ENCODE results near the gene PILRA.
"Not testable (repeated sequence)": the region's sequence is repeated elsewhere in the genome, so short reads cannot be mapped to it uniquely, and the experiment has no call there.

The PILRA gene

DNA sequence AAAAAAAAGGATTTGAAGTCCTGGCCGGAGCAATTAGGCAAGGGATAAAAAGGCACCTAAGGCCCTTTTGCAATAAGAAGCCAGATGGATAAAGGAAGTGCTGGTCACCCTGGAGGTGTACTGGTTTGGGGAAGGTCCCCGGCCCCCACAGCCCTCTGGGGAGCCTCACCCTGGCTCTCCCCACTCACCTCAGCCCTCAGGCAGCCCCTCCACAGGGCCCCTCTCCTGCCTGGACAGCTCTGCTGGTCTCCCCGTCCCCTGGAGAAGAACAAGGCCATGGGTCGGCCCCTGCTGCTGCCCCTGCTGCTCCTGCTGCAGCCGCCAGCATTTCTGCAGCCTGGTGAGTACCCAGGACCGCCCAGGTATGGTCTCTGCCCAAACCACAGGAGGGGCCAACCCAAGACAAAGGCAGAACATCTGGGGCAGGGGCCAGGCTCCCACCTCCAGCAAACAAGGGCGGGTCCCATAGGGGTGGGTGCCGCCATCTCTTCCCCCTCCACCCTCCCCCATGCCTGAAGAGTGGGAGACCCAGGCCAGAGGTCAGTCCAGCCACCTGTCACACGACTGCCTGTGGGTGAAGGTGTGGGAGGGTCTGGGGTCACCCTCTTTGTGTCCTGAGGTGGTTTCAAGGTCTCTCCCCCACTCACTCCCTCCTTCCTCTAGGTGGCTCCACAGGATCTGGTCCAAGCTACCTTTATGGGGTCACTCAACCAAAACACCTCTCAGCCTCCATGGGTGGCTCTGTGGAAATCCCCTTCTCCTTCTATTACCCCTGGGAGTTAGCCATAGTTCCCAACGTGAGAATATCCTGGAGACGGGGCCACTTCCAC is 15.0 kb upstream of the PILRA start, which contains the start of gene PILRB:
Gene PILRB, plus strand, starts transcription at position 91 of the 830 bp plus-strand sequence. Its CDS starts 186 bp downstream, at position 277.
- DNase-seq: no peak

DNA sequence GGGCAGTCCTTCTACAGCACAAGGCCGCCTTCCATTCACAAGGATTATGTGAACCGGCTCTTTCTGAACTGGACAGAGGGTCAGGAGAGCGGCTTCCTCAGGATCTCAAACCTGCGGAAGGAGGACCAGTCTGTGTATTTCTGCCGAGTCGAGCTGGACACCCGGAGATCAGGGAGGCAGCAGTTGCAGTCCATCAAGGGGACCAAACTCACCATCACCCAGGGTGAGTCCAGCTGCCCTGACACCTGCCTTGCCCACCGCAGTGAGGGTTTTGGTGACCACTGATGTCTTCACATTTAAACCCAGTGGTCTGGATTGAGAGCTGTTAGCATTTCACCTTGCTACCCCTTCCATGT is 14.5 kb upstream of the PILRA start:
- no peak for DNase-seq

DNA sequence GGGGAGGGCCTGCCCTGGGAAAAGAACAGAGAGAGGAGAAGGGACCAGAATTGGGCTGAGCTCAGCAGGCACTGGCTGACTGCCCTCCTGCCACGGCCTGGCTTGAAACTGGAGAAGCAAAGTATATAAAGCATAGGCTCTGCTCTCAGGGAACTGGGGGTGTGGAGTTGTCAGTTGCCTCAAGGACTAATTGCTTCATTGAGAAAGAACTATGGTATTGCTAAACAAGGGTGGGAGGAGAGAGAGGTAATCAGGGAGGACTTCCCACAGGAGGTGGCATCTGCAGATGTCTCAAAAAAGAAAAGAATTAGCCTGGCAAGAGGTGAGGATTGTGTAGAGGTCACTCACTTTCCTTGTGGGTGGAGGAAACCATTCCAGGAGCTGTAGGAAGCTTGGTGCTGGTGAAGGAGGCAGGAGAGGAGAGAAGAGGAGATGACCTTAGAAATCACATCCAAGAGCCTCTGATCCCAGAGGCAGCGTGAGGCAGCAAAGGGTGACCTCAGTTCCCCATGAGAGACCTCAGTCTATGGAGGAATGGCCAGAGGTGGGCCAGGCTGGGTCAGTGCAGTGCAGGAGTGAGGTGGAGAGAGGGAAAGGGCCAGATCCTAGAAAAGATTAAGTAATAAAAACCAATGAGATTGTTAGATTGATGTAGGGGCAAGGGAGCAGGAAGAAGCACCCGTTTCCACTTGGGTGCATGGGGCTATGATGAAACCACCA is 13.0 kb upstream of the PILRA start:
- no peak for DNase-seq

DNA sequence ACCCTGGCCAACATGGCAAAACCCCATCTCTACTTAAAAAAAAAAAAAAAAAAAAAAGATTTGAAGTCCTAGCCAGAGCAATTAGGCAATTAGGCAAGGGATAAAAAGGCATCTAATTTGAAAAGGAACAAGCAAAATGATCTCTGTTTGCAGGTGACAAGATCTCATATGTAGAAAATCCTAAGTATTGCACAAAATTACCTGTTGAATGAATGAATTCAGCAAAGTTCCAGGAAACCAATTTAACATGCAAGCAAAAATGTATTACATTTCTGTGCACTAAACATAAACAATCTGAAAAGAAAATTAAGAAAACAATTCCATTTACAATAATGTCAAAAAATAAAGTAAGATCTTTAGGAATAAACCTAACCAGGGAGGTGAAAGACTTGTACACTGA is 10.2 kb upstream of the PILRA start:
- DNase-seq: no peak

DNA sequence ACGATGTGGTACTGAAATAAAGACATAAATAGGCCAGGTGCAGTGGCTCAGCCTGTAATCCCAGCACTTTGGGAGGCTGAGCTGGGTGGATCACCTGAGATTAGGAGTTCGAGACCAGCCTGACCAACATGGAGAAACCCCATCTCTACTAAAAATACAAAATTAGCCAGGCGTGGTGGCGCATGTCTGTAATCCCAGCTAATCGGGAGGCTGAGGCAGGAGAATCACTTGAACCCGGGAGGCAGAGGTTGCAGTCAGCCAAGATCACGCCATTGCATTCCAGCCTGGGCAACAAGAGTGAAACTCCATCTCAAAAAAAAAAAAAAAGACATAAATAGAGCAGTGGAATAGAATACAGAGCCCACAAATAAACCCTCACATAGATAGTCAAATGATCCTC is 9.5 kb upstream of the PILRA start:
- DNase-seq: not testable (repeated sequence)

DNA sequence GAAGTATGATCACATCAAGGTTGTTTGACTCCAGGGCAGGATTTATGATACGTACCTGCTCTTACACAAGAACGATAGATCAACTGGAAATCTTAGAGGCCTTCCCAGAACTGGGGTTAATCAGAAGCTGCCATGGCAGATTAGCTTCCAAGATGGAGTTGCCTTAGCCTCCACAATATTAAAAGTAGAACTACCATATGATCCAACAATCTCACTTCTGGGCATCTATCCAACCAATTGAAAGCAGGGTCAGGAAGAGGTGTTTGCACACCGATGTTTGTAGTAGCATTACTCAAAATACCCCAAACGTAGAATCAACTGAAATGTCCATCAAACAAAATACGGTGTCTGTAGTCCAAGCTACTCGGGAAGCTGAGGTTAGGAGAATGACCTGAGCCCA is 8.8 kb upstream of the PILRA start:
- DNase-seq: no peak

DNA sequence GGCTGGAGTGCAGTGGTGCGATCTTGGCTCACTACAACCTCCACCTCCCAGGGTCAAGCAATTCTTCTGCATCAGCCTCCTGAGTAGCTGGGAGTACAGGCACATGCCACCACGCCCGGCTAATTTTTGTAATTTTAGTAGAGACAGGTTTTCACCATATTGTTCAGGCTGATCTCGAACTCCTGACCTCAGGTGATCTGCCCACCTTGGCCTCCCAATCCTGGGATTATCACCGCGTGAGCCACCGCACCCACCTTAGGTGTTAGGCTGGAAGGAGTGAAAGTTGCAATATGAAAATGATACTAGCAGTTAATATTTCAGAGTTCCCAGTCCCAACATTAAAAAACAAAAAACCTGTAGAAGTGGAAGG is 7.3 kb upstream of the PILRA start:
- not testable (repeated sequence) for DNase-seq

DNA sequence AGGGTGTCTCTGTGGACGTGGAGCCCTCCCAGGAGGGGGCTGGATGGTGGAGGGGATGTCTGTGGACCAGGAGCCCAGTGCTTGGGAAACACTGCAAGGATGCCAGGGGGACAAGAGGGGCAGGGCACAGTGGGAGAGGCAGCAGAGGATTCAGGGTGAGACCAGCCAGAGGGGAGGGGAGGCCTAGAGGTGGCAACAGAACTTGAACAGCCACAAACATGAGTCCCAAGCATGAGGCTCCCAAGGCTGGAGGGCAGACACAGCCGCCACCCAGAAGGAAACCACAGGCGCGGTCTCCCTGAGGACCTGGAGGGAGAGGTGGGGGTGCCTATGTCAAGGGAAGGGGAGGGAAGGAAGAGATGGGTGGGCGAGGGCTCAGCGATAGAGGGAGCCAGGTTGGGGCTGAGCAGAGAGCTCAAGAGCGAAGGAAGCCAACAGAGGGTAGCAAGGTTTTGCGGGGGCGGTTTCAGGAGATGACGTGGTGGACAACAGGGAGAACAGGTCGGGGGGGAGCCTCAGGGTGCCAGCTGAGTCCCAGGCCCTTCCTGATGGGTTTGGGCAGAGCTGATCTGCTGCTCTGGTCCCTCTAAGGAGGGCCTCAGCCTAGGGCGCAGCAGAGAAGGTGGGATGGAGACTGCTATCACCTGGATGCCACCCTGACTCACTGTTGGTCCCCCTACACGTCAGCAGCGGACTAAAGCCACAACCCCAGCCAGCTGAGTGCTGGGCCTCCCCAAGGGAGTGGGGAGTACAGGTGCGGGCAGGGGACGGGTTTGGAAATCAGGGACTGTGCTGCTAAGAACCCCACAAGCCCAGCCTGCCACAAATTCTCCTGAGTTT is 6.7 kb upstream of the PILRA start:
- DNase-seq: no peak

DNA sequence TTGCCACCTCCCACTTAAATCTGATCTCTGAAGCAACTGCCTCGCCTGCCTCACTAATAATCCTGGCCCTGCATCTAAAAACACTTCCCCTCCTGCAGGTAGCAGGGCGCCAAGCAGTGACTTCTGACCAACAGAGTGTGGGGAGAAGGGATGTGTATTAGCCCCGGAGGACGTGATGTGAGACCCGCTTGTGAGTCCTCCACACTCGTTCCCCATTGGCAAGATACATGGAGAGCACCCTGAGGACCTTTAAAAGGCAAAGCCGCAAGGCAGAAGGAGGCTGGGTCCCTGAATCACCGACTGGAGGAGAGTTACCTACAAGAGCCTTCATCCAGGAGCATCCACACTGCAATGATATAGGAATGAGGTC is 6.1 kb upstream of the PILRA start:
- no peak for DNase-seq

DNA sequence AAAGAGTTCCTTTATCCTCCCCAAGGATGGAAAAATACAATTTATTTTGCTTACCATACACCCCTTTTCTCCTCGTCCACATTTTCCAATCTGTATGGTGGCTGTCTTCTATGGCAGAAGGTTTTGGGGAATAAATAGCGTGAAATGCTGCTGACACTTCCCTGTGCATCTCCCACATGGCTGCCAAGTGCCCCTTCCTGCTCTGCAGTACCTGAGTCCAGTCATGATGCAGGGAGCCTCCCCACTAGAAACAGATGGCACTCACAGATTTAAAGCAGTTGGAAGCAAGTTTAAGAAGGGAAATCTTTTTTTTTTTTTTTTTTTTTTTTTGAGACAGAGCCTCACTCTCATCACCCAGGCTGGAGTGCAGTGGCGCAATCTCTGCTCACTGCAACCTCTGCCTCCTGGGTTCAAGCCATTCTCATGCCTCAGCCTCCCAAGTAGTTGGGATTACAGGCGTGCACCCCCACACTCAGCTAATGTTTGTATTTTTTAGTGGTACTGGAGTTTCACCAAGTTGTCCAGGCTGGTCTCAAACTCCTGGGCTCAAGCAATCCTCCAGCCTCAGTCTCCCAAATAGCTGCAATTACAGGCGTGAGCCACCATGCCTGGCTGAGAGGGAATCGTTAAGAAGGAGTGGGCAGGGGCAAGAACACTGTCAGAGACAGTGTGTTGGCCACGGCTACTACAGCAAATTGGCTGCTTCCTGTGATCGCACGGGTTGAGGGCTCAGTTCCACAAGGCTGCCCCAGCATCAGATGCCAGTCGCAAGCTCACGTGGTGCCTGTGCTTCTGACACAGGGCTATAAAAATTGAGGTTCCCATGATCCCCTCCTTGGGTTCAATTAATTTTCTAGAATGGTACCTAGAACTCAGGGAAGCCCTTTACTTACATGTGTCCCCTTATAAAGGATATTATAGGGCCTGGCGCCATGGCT is 5.3 kb upstream of the PILRA start:
- no peak for DNase-seq

DNA sequence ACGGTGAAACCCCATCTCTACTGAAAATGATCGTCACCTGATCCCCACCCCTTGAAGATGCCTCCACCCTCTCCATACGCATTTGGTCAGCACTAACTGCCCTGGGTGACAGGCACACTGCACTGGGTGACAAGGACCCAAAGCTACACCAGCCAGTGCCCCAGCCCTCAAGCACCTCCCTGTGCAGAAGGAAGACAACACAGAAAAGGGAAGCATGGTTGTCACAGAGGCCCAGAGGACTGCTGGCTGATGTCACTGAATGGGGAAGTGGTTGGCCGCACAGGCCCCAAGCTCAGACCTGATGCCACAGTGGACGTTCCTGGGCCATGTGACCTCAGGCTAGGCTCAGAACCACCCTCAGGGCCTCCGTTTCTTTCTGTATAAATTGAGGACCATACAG is 4.2 kb upstream of the PILRA start:
- no peak for DNase-seq

DNA sequence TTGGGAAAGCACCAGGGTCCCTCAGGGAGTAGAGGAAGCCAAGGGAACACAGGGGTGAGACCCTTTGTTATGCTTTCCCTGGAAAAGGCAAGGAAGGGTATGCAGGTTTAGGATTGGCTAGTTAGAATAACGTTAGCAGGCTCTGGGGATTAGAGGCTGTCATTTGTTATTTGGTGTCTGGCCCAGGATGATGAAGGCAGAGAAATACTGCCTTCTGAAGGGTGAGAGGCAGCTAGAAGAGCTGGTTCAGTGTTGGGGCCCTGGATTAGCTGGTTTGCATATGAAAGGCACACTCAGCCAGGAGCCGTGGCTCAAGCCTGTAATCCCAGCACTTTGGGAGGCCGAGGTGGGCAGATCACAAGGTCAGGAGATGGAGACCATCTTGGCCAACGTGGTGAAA is 3.0 kb upstream of the PILRA start:
- DNase-seq: no peak

DNA sequence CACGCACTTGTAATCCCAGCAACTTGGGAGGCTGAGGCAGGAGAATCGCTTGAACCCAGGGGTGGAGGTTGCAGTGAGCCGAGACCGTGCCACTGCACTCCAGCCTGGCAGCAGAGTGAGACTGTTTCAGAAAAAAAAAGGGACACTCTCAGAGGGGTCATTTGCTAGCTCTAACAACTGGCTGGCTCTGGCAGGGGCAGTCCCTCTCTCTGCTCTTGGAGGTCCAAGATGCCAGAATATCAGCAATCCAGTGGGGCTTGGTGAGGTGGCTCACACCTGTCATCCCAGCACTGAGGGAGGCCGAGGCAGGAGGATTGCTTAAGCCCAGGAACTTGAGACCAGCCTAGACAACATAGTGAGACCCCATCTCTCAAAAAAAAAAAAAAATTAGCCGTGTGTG is 2.5 kb upstream of the PILRA start:
- DNase-seq: no peak

DNA sequence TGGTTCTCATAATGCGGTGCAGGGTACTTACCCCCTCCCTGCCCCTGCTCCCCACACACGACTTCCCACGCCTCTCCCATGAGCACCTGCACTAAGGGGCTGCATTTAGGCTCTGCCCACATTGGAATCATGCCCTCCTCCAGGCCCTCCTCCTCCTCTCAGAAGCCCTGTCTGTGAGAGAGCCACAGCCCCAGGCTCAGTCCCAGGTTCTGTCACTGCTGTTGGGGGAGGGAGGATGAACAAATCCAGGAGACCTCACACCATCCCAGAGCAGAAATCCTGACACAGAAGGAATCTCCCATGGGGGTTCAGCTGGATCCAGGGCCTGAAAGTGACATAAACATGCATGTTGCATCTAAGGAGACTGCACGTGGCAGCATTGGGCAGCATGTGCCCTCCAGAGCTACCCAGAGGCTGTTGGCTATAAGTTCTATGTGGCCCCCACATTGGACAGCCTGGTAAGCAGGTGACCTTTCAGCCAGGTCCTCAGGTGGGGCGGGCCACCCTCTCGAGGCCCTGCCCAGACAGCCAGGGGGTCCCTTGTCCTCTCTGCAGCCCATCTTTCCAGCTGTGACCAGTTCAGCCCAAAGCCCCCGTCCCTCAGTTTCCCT is 1.6 kb upstream of the PILRA start:
- no peak for DNase-seq

DNA sequence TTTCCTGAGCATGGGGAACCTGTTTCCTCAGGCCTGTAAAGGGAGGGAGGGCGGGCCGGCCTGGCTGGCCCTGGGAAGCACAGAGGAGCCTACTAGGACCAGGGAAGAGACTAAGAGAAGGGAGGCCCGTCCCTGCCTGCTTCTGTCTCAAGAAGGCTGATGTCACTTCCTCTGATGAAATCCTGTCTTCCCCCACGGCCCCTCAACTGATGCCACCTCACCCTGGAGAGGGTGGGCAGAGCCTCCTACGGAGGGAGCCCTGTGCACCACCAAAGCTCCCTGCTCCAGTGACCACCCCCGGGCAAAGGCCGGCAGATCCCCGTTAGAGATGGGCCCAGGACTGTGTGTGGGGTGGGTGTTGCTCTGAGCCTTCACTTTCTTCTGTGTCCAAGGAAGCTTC is 1.0 kb upstream of the PILRA start:
- no peak for DNase-seq

DNA sequence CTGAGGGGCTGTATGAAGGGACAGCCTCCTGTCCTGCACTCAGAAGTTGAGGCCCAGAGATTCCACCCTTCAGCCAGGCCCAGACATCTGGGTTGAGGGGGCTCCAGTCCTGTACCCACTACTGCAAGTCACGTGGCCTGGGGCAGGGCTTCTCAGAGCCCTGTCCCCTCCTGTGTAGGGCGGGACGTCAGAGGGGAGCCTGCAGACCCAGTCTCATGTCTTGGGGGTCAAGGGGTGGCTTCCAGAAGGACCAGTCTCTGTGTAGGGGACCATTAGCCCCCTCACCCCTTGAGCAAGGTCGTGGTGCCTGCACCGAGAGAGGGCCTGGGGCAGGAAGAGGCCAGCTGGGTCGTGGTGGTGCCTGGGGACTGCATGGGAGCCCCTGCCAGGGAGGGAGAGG is 593 bp upstream of the PILRA start:
- no peak for DNase-seq

DNA sequence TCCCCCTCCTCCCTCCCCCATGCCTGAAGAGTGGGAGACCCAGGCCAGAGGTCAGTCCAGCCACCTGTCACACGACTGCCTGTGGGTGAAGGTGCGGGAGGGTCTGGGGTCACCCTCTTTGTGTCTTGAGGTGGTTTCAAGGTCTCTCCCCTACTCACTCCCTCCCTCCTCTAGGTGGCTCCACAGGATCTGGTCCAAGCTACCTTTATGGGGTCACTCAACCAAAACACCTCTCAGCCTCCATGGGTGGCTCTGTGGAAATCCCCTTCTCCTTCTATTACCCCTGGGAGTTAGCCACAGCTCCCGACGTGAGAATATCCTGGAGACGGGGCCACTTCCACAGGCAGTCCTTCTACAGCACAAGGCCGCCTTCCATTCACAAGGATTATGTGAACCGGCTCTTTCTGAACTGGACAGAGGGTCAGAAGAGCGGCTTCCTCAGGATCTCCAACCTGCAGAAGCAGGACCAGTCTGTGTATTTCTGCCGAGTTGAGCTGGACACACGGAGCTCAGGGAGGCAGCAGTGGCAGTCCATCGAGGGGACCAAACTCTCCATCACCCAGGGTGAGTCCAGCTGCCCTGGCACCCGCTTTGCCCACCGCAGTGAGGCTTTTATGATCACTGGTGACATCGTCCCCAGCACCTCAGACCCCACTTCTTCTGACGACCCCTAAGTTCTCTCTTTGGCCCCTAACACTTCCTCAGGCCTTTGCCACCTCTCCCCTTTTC is 747 bp downstream of the PILRA start:
- not testable (repeated sequence) for DNase-seq

DNA sequence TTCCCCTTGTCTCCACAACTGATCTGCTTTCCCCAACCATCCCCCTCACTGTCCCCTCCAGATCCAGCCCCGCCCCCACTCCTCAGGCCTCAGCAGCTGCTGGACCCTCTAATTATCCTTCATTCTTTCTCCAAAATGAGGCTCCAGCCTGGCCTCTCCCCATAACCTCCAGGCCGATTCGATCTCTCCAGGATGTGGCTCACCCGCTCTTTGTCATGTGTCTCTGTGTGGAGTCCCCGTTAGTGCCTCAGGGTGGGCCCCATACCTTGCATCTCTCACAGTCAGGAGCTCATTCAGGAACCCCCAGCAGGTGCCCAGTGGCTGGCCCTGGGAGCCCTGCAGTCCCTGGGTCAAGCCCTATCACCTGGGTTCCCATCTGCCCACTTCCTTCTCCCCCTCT is 1.3 kb downstream of the PILRA start:
- DNase-seq: no peak

DNA sequence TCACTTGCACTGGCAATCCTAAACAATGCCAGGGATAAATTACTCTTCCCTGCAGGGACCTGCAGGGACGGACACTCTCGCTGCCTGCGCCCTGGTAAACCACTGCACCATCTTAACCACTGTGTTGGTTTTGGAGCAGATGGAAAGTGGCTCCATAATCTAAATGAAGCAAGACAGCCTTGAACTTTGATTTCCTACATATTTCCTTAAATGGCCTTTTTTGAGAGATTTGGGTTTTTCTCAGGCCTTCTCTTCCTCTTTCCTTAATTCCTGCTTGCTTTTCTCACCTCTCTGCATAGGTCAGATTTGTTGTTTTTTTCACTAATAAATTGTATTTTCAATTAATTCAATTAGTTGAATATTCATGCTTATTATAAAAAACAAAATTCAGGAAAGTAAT is 2.8 kb downstream of the PILRA start:
- DNase-seq: no peak

DNA sequence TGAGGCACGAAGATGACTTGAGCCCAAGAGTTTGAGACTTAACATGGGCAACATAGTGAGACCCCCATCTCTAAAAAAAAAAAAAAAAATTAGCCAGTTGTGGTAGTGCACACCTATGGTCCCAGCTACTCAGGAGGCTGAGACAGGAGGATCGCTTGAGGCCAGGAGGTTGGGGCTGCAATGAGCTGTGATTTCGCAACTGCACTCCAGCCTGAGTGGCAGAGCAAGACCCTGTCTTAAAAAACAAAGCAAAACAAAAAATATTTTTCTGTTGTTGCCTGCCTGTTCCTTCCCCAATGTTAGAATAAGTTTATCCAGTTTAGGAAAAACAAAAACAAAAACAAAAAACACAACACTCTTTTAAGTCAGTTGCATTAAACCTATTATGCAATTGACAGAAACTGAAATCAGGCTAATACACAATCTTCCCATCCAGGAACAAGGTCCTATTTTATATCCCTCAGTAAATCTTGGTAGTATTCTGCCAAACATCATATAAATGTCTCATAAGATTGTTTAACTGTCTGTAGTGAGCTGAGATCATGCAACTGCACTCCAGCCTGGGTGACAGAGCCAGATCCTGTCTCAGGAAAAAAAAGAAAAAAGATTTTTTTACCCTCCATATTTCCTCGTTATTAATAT is 4.9 kb downstream of the PILRA start:
- no peak for DNase-seq

DNA sequence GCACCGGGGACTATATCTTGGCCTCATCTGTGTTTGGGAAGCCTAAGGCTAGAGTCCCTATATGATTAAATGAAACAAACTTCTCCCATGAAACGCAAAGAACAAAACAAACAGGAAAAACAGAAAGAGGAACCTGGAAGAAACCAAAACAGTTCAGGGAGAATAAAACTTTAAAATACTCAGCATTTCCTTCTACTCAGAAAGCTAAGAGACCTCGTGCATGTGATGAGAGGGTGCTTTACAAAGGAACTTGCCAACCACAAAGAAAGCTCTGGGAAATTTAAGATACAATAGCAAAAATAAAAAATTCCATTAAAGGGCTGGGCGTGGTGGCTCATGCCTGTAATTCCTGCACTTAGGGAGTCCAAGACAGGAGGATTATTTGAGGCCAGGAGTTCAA is 6.9 kb downstream of the PILRA start:
- DNase-seq: no peak

Data from activated effector memory CD4-positive, alpha-beta T cell treated with Interleukin-2 at 50 U/mL for 16 hours (primary cell).